IPS DF 4.7 (cell line): Measurements from ENCODE around the gene ZMYND8.

Experiments
- DNase-seq: peaks from one replicate; pipeline ENCODE4 v3.0.0-alpha.2; 2013; ENCODE audit warnings: low spot score; ENCODE audit errors: extremely low read depth

ZMYND8 gene

DNA sequence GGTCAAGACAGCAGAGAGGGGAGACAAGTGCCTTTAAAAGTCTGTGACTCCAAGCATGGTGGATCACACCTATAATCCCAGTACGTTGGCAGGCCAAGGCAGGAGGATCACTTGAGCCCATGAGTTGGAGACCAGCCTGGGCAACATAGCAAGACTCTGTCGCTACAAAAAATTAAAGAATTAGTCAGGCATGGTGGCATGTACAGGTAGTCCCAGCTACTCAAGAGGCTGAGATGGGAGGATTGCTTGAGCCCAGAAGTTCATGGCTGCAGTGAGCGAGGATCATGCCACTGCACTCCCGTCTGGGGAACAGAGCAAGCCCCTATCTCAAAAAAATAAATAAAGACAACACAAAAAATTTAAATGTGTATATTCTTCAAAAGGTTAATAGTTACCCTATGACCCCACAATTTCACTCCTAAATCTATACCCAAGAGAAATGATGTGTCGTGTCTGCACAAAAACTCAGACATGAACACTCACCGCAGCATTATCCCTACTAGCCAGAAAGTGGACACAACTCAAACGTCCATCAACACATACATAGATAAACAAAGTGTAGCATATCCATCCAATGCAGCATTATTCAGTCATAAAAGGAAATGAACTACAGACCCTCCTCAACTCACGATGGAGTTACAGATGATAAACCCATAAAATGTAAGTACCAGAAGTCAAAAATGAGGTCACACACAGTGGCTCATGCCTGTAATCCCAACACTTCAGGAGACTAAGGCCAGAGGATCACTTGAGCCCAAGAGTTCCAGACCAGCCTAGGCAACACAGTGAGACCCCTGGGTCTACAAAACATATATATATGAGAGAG, 23.9 kb downstream of the ZMYND8 start:
- no peak for DNase-seq

DNA sequence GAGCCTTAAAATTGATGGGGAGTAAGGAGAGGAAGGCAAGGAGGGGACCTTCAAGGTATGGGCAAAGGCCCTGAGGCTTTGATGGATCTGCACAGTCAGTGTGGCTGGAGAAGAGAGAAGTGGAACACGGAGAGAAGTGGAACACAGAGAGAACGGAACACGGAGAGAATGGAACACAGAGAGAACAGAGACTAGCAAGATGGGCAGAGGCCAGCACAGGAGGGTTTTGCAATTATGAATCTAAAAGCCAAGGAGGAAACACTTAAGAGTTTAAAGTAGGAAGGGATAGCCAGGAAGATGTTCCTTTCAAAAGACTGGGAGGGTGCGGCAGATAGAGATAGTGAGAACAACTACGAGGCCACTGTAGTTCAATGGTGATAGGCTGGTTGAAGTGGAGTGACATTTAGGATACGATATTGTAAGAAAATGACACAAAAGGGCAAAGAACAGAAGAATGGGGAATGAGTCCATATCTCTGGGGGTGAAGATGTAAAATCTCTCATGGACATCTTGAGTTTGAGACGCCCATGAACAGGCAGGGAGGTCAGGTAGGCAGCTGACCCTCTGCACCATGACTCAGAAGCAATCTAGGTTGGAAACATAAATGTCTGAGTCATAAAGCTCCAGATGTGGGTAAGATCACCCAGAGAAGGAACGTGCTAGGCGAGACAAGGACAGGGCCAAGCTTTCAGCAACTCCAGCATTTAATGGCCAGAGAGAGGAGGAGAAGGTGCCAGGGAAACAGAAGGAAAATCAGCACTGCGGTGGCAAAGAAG, 25.4 kb downstream of the ZMYND8 start:
- no peak for DNase-seq

DNA sequence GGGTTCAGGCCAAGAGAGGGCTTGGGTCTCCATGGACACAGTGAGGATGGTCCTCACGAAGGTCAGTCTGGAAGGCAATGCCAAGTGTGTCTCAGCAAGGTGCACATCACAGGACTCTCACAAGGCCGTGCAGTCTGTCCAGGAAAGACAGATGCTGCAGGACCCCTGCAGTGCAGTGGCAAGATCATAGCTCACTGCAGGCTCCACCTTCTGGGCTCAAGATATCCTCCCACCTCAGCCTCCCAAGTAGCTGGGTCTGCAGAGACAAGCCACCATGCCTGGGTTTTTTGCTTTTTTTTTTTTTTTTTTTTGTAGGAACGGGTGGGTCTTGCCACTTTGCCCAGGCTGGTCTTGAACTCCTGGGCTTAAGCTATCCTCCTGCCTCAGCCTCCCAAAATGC, 26.4 kb downstream of the ZMYND8 start:
- no peak for DNase-seq

DNA sequence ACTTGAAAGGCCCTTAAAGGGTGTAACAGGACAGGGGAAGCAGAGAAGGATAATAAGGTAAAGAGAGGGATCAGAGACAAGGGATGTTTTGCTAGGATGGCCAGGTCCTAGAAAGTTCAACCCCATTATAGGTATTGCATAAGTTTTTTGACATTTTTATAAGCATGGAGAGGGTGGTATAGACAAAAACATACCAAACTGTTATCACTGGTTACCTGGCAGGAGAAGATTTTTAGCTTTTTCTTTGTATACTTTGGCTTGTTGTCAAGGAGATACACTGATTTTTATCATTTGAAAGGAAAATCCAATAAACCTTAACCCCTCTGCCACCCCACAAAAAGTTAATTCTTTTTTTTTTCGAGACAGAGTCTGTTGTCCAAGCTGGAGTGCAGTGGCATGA, 28.4 kb downstream of the ZMYND8 start:
- DNase-seq = no peak

DNA sequence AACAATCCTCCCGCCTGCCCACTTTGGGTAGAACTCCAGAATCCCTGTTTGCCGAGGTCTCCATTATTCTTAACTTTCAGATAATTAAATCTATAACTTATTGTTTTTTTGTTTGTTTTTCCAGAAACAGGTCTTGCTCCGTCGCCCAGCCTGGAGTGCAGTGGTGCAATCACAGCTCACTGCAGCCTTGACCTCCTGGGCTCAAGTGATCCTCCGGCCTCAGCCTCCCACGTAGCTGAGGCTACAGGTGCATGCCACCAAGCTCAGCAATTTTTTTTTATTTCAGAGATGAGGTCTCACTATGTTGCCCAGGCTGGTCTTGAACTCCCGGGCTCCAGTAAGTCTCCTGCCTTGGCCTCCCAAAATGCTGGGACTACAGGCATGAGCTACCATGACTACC, 28.8 kb downstream of the ZMYND8 start:
- no peak for DNase-seq

DNA sequence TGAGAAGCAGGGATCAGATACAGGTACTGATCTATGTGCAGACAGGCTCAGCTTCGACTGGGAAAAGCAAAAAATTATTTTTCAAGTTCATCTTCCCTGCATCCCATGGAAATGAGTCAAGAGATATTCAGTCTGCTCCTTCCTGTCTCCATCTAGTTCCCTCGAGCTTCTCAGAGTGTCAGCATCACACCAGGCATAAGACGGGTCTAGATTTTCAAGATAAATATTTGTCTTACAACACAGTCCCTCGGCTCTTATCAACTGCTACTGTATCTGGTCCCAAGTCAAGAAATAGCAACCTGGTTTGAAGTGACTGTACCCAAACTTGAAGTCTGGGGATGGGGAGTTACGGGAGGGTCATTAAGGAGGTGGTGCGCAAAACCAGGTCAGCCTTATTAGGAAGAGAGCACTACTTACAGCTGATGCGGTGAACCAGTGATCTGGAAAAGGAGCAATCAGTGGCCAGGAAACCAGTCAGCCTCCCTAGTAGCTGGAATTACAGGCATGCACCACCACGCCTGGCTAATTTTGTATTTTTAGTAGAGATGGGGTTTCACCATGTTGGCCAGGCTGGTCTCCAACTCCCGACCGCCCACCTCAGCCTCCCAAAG, 29.7 kb downstream of the ZMYND8 start:
- no peak for DNase-seq

DNA sequence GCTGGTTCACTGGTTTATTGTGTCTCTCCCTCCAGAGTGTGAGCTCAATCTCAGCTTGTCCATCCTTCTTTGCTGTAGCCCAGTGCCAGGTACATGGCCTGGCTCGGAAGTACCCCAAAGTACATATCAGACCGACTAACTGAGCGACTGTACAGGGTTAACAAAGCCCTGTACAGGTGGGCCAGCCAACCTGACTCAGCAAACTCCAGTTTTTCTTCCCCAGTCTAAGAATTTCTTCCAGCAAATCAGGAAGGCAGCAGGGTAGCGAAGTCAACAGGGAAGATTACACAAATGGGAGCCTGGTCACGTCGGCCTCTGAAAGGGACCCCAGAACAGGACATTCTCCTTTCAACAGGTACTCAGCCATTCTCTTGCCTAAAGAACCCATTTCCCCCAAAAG, 31.3 kb downstream of the ZMYND8 start:
- no peak for DNase-seq

DNA sequence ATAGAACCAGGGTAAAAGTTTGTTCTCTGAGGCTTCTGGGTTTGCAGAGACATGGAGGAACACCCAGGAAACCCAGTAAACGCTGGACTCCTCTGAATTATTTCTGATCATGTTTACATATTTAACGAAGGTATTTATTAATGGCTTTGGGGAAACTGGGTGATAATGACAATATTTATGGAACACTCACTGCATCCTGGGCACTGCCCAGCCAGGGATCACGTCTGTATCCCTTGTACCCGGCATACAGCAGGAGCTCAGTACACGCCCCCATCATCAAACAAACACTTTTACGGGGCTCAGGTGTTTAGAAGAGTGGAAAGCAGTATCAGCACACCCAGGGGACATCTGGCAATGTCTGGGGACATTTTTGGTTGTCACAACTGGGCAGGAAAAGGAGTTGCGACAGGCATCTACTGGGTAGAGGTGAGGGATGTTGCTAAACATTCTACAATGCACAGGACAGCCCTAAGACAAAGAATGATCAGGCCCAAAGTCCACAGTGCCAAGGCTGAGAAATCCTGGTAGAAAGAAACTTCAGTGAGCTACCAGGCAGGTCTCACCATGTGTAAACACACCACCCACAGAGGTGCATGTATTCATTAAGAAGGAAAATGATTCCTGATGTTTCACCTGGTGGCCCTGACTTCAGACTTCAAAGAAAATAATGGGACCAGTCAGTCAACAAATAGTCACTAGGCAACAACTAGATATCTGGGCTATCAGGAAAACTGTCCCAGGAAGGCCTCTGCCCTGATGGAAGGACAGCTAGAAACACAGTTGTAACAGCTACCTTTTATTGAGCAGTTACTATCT, 35.3 kb downstream of the ZMYND8 start:
- no peak for DNase-seq

DNA sequence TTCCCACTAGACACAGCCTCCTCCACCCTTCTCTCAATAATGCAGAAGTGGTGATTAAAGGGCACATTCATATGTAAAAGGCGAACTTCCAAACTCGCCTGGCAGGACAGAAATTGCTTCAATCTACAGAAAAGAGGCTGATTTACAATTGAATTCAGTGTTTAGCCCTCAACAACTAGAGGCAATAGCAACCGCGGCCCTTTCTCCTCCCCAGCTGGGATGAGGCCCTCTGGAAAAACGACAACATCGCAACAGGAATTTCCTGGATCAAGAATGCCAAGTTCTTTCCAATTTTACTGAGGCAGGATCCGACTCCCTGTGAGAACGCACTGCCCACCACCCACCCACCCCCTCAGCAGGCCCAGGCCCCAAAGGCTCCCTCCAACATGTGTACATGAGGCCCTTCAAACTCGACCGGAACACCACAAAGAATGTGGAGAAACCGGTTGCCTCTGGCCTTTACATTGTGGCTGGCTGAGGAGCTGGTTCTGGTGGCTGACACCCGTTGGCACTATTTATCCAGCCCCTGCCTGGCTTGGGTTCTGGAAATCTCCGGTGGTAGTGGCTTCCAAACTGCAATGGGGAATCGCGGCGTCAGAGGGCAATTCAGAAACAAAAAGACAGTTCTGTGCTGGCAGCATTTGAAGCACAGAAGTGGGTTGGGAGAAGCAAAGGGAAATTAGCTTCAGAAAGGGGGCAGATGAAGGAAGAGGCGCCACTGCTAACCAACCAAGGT, 36.8 kb downstream of the ZMYND8 start:
- DNase-seq = no peak

DNA sequence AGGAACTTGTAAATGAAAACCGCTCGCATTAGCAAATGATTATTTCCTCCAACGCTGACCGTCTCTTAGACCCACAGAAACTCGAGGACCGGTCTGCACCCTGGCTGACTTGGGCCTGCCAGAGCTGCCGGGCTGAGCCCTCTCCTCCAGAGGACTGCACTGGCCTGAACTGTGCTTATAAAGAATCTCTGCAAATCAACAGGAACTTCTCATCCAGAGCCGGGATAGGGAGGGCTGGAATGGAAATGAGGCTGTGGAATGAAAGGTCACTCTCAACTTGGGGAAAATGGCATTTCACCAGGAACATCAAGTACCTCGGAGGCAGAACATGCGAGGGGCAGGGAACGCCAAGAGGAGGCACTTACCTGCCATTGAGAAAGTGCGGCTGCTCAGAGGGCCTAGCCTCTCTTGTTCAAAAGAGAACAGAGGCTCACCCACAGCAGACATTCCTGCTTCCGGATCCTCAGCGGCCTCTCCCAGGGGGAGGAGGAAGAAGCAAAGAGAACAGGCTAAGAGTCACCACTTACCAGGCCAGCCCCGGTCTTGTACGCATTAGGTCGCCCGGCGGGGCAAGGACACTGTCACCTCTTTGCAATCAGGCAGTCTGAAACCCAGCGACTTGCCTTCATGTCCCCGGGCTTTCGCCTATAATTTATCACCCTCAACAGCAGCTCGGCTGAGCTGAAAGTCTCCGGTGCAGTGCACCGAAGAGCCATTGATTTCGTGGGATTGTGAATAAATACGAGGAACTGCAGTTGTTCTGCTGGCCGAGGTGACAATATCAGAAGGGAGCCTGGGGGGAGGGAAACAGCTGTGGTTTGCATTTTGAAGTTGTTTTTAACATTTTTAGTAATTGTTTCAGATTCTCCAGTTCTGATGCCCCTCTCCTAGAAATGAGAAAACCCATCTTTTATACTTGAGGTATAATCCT, 37.6 kb downstream of the ZMYND8 start:
- no peak for DNase-seq

DNA sequence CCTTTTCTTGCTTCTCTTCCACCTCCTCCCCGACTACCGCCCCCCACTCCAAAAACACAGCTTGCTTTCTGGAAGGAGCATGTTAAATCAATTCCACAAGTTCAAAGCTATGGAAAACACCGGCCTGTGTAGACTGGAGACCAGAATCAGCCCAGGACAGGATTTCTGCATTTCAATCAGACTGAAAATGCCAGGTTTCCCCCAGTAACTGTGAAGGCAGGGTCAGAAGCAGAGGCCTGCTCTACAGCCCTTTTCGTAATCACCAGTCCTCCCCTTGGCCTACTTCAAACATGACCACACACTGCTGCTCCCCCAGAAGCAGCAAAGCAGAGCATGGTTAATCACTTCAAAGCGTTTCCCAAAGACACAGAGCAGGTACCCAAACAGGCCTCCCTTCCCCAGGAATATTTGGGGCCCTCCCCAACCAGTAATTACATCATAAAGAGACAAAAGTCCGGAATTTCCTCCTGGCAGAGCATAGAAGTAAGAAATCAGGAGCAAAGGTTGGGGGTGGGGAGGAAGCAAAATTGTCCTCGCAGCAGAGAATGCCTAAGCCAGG, 38.4 kb downstream of the ZMYND8 start:
- DNase-seq = no peak

DNA sequence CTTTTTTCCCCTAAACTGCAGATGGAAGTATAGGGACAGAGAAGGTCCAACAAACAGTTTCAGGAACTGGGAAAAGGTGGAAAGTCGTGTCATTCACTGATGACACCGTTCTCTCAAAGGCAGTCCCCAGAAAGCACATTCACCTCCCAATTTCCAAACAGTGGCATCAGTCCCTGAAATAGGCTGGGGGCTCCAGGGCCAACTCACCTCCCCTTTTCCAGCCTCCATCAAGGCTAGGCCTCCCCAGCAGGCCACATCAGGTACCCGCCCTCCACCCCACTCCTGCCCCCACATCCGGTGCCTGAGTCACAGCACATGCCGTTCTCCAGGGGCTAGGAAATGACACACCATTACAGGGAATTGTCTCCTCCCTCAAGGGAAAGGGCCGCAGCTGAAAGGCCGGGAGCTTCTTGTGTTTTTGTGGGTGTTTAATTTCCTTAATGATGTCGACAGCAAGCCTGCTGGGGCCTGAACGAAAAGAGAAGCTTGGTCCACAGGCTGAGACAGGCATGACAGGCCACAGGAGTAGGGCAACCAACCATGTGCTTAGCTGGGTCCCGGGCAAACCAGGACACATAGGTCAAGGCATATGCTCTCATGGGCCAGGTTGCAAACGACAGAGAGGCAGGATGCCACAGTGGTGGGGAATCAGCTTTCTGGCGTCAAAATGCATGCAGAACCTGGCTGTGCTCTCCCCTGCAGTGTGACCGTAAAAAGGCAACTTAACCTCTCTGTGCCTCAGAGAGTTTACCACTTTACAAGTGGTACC, 39.2 kb downstream of the ZMYND8 start:
- DNase-seq = no peak

DNA sequence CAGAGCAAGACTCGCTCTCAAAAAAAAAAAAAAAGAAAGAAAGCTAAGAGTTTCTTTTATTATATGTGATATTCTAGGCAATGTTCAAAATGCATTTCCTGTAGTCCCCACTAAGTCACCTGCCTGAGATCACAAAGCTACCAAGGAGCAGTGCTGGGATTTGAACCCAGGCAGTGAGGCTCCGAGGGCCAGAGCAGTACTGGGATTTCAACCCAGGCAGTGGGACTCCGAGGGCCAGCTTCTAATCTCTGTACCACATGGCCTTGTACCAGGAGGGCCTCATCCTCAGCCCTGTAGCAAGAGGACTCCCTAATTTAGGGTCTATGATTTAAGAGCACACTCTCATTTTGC, 39.7 kb downstream of the ZMYND8 start:
- DNase-seq = no peak

DNA sequence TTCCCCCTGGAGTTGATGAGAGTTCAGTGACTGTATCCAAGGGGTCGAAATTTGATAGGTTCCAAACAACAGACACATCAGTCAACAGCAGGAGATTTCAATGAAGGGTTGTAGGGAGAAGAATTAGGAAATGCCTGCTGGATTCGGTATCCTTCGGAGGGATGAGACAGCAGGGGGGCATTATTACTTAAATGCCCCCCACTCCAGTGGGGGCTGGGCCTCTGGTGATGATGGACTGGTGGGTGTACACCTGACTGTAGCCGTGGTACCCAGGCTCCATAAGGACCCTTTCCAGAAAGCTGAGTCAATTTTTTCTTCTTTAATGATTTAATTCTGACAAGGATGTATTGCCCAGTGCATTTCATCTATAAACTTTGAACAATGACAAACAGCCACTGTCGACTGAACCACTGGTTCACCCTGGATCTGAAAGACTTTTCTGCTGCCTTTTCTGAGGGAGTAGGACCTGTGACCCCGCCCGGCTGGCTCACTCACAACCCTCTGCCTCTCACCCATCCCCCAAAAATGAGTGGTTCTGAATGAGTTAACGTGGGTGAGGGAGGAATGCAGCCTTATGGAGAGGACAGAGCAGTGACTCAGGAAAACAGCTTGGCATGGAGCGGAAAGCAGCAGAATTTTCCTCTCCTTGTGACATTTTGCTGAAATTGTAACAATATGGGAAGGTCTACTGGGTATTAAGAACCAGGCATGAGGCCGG, 41.0 kb downstream of the ZMYND8 start:
- DNase-seq = no peak

DNA sequence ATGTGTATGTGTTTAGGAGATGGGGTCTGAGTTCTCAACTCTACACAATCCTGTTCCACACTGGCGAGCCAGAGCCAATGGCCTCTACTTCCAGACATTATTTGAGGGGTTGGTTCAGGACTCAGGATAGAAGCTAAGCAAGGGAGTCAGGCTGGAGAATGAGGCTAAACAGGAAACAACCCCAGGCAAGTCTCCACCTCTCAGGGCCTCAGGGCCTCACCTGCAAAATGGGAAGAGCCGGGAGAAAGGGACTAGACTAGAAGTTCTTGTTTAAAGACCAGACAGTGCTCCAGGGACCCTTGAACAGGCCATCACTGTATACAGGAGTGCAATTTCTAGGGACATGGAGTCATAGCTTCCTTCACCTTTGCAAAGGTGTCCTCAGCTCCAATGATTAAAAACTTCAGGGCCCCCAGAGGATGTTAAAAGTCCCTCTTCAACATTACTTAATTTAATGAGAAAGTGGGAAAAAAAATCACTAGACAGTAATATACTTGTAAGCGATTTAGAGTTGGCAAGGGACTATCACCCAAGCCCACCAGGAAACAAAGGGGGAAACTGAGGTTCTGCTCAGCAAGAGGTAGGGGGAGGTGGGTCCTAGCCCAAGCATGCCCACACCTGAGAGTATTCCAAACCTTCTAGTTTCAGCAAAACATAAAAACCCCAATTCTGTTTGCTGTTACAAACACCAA, 41.7 kb downstream of the ZMYND8 start:
- no peak for DNase-seq

DNA sequence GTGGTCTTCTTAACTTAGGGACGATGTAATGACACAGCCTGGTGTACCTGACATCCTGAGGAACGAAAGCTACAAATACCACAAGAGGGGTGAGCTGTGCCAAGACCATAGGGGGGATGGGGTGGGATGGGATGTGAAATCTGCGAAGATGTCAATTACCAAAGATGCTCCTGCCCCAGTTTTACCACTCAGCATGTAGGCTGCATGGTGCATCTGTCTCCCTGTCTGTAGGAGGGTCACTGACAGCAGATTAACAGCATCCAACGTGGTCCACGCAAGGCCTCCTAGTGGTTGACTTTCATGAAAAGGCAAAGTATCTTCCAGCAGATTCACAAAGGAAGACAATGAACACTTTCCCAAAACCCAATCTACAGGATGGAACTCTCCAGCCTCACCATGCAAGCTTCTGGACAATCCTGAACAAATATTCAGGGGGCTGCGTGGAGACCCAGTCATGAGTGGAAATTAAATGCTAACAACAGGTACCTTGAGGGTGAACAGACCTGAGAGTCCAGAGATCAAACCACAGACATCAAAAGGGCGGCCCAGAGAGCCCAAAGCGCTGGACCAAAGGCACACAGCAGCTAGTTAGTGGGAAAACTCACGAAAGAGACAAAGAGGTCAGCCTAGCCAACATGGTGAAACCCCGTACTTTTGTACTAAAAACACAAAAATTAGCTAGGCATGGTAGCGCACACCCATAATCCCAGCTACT, 44.4 kb downstream of the ZMYND8 start:
- no peak for DNase-seq

DNA sequence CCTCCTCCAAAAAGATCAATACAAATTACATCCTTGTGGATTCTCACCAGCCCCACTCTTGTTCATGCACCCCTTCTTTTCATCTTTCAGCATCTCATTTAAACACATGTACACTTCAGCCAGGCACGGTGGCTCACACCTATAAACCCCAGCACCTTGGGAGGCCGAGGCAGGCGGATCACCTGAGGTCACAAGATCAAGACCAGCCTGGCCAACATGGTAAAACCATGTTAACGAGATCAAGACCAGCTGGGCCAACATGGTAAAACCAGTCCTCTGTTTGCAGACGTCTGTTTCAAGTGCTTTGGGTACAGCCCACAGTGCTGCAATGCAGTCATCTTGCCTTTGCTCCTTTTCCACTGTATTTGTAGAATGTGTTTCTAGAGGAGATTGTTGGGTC, 45.3 kb downstream of the ZMYND8 start:
- DNase-seq = no peak
